Fibroblast of lung (primary cell): ENCODE results near the gene ABHD15. TPM values are rescaled to one million over a fixed set of nuclear protein-coding genes. Genes with fewer than 3 reads are reported as not detected.

Source experiments
- DNase-seq, 2 donors: peaks; one replicate each; pipeline versions ENCODE4 v3.0.0 to v3.0.0-alpha.2; 2010; ENCODE audit warnings: low read depth in 2 of 2
- H2AFZ ChIP-seq: 2 replicates; pipeline ENCODE4 v1.5.1; 2012; ENCODE audit warnings: low read length, control low read depth, inconsistent platforms
- H3K27ac ChIP-seq: 2 replicates; pipeline ENCODE4 v1.5.1; 2011; ENCODE audit warnings: low read length, control low read depth; ENCODE audit not compliant: insufficient read depth
- H3K27me3 ChIP-seq: 2 replicates; pipeline ENCODE4 v1.5.1; 2011; ENCODE audit warnings: mild to moderate bottlenecking, low read length; ENCODE audit not compliant: control insufficient read depth, insufficient read depth
- H3K36me3 ChIP-seq: 2 replicates; pipeline ENCODE4 v1.5.1; 2011; ENCODE audit warnings: low read length; ENCODE audit not compliant: control insufficient read depth, insufficient read depth
- H3K4me1 ChIP-seq: 2 replicates; pipeline ENCODE4 v1.5.1; 2011; ENCODE audit warnings: low read length; ENCODE audit not compliant: control insufficient read depth, insufficient read depth; ENCODE audit errors: extremely low read depth
- H3K4me2 ChIP-seq: 2 replicates; pipeline ENCODE4 v1.5.1; 2011; ENCODE audit warnings: low read length, control low read depth; ENCODE audit not compliant: insufficient read depth; ENCODE audit errors: extremely low read depth
- H3K4me3 ChIP-seq, 4 experiments: fragments of 200-600 bp in 1 of 4; sonication (generic) in 1 of 4; replicated peaks in 1 of 4; 2 replicates each; pipeline ENCODE4 v1.5.1; 2011 to 2016; ENCODE audit warnings: low read length in 4 of 4, low read depth in 3 of 4, mild to moderate bottlenecking in 3 of 4, control low read depth in 2 of 4, inconsistent platforms in 1 of 4, mixed read lengths in 1 of 4; ENCODE audit not compliant: insufficient read depth in 1 of 4; ENCODE audit errors: control extremely low read depth in 1 of 4
- H3K79me2 ChIP-seq: 2 replicates; pipeline ENCODE4 v1.5.1; 2012; ENCODE audit warnings: mild to moderate bottlenecking, low read length, inconsistent platforms; ENCODE audit not compliant: control insufficient read depth, insufficient read depth
- H3K9ac ChIP-seq: 2 replicates; pipeline ENCODE4 v1.5.1; 2011; ENCODE audit warnings: mild to moderate bottlenecking, low read length, control low read depth; ENCODE audit not compliant: insufficient read depth
- H3K9me3 ChIP-seq: 2 replicates; pipeline ENCODE4 v1.5.1; 2012; ENCODE audit warnings: low read depth, low read length; ENCODE audit not compliant: control insufficient read depth, insufficient read depth
- H4K20me1 ChIP-seq: 2 replicates; pipeline ENCODE4 v1.5.1; 2011; ENCODE audit warnings: low read length; ENCODE audit not compliant: control insufficient read depth, insufficient read depth; ENCODE audit errors: extremely low read depth
- CTCF ChIP-seq, 2 donors: IDR thresholded peaks in 1 of 2; conservative IDR thresholded peaks in 1 of 2; 1 replicate in 1 of 2; 2 replicates in 1 of 2; pipeline ENCODE4 v1.5.1; 2011 to 2012; ENCODE audit warnings: low read length in 2 of 2, control low read depth in 1 of 2, inconsistent platforms in 1 of 2, low read depth in 1 of 2, mild to moderate bottlenecking in 1 of 2
- EZH2 ChIP-seq: IDR thresholded peaks from 2 replicates; pipeline ENCODE4 v1.5.1; 2012; ENCODE audit warnings: low read length, control low read depth, mild to moderate bottlenecking; ENCODE audit errors: missing control alignments
- polyA plus RNA-seq, 2 donors: library from polyadenylated mRNA; depleted of rRNA in 1 of 2; stranded (reverse) in 1 of 2; unstranded in 1 of 2; fragments of >200 nt; gene quantifications; 2 replicates each; pipeline ENCODE4 v1.2.1, GENCODE V29; 2011 to 2012; ENCODE audit warnings: missing spikeins in 1 of 2
- total RNA-seq: library from RNA; depleted of rRNA; stranded (reverse); fragments of >200 nt; gene quantifications from 2 replicates; pipeline ENCODE4 v1.2.1, GENCODE V29; 2014

ABHD15 gene
- total and polyA plus RNA-seq, 2 donors (not counting 1 experiment from before 2014, with no cell fraction given) = 4.1 to 11.9 TPM

- Histone ChIP-seq H3K9me3 (no peaks in the 10 kb centered on the region), H3K4me2 (peak within 1 kb of the TSS; percentile 96), H3K36me3 (peaks cover 9% of the 10 kb centered on the region), H2AFZ (peak within 1 kb of the TSS; percentile 81), H3K4me1 (peaks cover 10% of the 10 kb centered on the region), H3K27ac (peak within 1 kb of the TSS; percentile 67), H3K4me3 (peak within 1 kb of the TSS; percentile 70 to 85 (median 76)), H4K20me1 (no peaks in the 10 kb centered on the region), H3K9ac (peak within 1 kb of the TSS; percentile 55), H3K79me2 (no peaks in the 10 kb centered on the region), H3K27me3 (no peaks in the 10 kb centered on the region)
- TF ChIP-seq CTCF (conservative IDR thresholded peaks at IDR 0.05 in 1 of 2, IDR thresholded peaks at IDR 0.05 in 1 of 2; ENCODE audit: low read depth in 1 of 2, low read length in 2 of 2) (no peak), EZH2 (no peak)
- peak; percentile 83 for DNase-seq
These were observed 1.8 kb upstream of the ABHD15 start, which contains the start of gene TP53I13 for GRCh38 chr17:29568331-29569244. TP53I13 (plus strand) TSS chr17:29568701; CDS start chr17:29568759, 58 bp downstream.

- H3K36me3 ChIP-seq = peaks cover 9% of the 10 kb centered on the region
These were observed 905 bp upstream of the ABHD15 start for GRCh38 chr17:29567554-29568330.

More at GRCh38 chr17:29567554-29568330, 905 bp upstream of the ABHD15 start:
- Histone ChIP-seq H3K4me1 (peaks cover 7% of the 10 kb centered on the region), H3K9me3 (no peaks in the 10 kb centered on the region), H3K4me3 (peak overlapping the region; percentile 70 to 85 (median 76)), H3K27me3 (no peaks in the 10 kb centered on the region), H3K4me2 (peak overlapping the region; percentile 92), H4K20me1 (no peaks in the 10 kb centered on the region), H3K27ac (peak overlapping the region; percentile 53), H3K79me2 (no peaks in the 10 kb centered on the region), H2AFZ (peak overlapping the region; percentile 81), H3K9ac (peak overlapping the region; percentile 40)
- TF ChIP-seq CTCF (conservative IDR thresholded peaks at IDR 0.05 in 1 of 2, IDR thresholded peaks at IDR 0.05 in 1 of 2; ENCODE audit: low read depth in 1 of 2, low read length in 2 of 2) = peak in 1 of 2 donors; percentile 22
- no peak for TF ChIP-seq EZH2
- DNase-seq = peak; percentile 35 to 48
